SK-MEL-5 (cell line): ENCODE measurements around the gene PODNL1. TPM values are rescaled to one million over a fixed set of nuclear protein-coding genes. Genes with fewer than 3 reads are reported as not detected.

Source experiments
- DNase-seq: peaks from one replicate; pipeline ENCODE4 v3.0.0-alpha.2; 2016; ENCODE audit warnings: low read depth, low spot score
- in situ Hi-C: cut with HindIII; loops from 2 replicates; pipeline ENCODE4 v1.10.0; 2016; ENCODE audit warnings: low sequenced_read_pairs, high pct_unique_total_duplicates, low pct_unique_long_range_greater_than_20kb
- total RNA-seq: library from RNA; depleted of rRNA; stranded (reverse); fragments of >200 nt; shearing (Covaris generic); gene quantifications from 2 replicates; pipeline ENCODE4 v1.2.3, GENCODE V29; 2014

PODNL1 gene
- total RNA-seq, 1 experiment from 2014 or later, result not detected

DNA sequence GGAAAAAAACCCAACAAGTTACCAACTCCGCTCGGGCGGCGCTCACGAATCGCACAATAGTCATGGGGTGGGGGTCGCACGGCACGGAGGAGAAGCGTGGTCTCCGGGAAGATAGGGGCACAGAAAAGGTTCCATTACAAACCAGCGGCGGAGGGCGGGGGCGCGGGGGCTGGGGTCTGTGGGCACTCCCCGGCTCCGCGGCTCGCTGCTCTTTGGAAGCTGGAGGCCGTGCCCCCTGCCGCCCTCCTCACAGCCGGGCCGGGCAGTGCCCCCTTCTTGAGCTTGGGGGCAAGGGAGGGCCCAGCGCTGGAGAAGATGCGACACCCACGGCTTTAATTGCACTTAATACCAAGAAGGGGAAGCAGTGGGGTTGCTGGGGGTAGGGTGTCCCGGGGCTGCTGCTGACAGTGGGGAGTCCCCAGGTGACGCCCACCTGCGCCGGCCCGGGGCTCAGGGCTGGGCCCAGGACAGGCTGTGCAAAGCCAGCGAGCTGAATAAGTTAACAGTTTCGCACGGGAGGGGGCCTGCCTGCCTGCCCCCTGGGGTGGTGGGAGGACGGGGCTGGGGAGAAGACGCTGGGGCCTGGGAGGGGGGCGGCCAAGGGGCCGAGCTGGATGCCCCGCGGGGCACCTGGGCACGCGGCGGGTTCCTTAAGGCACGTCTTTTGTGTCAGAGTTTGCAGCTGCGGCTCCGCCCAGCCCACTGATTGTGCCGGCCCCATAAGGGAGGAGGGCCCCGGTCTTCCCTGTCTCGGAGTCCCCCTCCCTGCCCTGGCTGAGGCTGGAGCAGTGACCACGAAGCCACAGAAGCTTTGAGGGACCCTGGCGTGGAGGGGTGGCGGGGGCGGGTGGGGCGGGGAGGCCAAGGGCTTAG is 23.8 kb upstream of the PODNL1 start:
- in situ Hi-C loops, result no loop called here
- DNase-seq, result no peak

DNA sequence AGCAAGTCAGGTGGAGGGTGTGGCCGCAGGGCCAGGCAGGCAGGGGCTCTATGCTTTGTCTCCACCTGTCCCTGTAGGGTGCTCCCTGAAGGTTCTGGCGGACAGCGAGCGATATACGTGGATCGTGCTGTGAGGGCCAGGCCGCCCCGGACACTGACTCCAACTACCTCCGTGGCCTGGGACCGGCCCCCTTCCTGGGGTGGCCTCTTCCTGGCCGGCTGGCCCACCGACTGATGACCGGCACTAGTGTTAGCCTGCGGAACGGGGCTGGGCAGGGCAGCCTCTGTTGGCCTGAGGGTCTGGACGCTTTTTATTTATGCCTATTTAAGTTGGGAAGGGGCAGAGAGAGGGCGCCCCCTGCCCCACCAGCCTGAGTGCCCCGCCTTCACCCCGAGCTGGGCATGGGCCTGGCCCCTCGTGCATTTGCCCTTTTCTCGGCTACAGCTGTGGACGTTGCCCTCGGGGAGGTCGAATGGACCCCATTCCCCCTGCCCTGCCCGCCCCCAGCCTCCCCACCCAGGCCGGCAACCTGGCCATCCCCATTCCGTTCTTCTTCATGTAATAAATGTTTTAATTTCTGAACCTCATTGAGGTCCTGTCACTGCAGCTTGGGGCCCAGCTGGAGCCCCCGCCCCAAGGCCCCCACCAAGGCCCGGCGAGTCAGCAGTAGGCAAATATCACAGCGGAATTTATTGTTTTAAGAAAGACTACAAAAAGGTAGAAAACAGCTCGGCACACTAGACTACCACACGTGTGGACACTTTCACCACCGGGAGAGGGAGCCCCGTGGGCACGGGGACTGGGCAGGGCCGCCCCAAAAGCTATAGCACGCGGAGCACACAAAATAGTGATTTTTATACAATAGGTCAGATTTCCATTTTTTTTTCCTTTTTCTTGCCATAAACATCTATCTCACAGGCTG is 22.9 kb upstream of the PODNL1 start:
- in situ Hi-C loops, result no loop called here
- DNase-seq, result no peak

- DNase-seq, result peak; percentile 9
- in situ Hi-C loops, result no loop called here
These were observed 22.0 kb upstream of the PODNL1 start for GRCh38 chr19:13959962-13960862.

GRCh38 chr19:13959141-13959961 is 21.1 kb upstream of the PODNL1 start:
- in situ Hi-C loops, result no loop called here
- no peak for DNase-seq

DNA sequence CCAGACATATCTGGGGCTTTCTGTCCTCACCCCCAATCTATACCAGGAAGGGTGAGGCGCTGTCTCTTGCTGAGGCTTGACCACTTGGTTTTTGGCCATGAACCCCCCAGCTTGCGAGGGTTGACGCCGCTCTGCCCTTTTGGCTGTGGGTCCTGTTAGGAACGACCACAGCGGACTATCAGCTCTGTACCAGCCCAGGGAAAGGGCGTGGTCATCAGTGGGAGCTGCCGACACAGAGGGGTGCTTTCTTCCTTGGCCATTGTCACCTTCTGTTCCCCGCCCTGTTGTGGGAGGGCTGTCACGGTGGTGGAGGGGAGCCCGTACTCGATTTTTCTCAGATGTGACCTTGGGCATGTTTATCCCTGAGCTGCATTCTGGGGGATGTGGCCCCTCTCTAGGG is 19.8 kb upstream of the PODNL1 start:
- in situ Hi-C loops, result no loop called here
- DNase-seq, result no peak

DNA sequence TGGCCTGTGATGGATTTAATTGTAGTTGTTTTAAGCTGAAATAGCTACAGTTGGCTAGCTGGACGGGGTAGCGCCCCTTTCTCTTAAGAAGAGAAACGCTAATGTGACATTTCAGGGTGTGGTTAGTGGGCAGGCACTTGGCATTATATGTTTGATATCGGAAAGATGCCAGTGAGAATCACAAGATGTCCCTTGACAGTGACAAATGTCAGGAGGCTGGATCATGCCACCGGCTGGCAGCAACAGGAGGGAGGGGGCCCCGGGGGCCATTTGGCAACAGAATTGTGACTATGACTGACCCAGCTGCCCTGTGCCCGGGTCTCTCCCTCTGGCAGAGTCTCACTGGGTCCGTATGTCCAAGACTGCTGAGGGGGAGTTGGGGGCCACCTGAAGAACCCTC is 18.8 kb upstream of the PODNL1 start:
- in situ Hi-C loops, result no loop called here
- DNase-seq, result no peak

DNA sequence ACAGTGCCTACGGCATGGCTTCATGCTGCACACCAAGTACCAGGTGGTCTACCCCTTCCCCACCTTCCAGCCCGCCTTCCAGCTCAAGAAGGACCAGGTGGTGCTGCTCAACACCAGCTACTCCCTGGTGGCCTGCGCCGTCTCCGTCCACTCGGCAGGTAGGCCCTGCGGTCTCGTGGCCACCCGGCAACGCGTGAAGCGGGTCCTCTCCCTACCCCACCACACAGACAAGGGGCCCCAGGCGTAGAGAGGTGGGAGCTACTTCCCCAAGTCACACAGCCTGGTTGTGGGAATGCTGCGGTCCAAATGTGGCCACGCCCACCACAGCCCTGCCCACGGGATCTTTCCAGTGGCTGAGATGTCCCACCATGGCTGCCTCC is 18.1 kb upstream of the PODNL1 start:
- peak; percentile 13 for DNase-seq
- in situ Hi-C loops, result no loop called here

DNA sequence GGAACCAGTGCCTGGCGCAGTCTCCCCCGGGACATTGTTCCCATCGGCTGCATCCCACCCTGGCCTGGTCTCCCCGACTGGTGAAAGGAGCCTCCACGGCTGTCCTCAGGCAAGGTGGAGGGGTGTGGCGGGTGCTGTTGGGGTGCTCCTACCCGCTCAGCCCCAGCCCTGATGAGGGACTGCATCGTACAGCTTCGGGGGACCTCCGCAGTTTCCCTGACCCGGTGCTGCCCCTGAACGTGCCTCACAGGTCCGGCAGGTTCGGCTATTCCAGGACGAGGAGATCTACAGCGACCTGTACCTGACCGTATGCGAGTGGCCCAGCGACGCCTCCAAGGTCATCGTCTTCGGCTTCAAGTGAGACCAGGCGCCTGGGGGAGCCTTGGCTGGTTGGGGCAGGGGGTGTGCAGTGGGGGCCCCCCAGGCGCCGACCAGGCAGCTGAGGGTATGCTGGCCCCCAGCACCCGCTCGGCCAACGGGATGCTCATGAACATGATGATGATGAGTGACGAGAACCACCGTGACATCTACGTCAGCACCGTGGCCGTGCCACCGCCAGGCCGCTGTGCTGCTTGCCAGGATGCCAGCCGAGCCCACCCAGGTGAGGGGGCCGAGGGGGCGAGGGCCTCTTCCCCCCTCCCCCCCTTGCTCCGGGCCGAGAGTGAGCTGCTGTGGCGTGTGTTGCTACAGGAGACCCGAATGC is 17.6 kb upstream of the PODNL1 start:
- no peak for DNase-seq
- in situ Hi-C loops, result no loop called here

DNA sequence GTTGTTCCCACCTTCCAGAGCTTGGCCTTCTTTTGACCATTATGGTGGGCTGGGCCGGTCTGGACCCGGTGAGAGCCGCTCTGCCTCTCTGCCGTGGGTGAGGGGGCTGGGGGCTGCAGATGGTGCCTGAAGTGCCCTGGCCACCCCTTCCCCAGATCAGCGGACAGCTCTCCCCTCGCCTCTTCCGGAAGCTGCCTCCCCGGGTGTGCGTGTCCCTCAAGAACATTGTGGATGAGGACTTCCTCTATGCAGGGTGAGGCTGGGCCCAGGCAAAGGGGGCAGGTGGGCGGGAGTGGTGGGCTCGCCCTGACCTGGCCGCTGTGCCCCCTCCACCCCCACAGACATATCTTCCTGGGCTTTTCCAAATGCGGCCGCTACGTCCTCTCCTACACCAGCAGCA is 16.0 kb upstream of the PODNL1 start:
- DNase-seq, result no peak
- in situ Hi-C loops, result no loop called here

DNA sequence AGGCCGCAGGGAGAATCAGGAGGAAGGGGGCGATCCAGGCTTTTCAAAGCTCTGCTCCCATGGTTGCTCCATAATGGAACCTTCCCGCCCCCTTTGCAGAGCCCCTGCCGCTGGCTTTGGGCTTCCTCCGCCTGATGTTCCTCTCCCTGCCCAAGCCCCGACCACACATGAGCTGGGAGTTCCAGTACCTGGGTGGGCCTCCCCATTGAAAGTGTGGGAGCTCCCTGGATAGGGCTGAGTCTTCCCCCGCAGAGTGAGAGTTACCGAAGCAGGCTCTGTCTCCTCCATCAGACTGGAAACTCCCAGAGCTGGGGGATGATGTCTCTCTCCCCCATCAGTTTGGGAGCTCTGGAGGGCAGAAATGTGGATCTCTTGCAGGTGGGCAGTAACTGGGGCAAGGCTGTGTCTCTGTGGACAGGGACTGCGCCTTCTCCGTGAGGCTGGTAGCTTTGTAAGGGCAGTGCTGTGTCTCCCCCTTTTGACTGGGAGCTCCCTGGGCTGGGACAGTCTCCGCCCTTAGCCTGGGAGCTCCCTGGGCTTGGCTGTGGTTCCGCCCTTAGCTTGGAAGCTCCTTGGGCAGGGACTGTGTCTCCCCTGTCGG is 14.8 kb upstream of the PODNL1 start:
- peak; percentile 6 for DNase-seq
- in situ Hi-C loops, result no loop called here

GRCh38 chr19:13952154-13952930 is 14.1 kb upstream of the PODNL1 start, which contains the start of gene DCAF15:
TSS of gene DCAF15 (plus strand) at chr19:13952509. CDS start at chr19:13952513, 4 bp downstream.
- in situ Hi-C loops, result no loop called here

DNA sequence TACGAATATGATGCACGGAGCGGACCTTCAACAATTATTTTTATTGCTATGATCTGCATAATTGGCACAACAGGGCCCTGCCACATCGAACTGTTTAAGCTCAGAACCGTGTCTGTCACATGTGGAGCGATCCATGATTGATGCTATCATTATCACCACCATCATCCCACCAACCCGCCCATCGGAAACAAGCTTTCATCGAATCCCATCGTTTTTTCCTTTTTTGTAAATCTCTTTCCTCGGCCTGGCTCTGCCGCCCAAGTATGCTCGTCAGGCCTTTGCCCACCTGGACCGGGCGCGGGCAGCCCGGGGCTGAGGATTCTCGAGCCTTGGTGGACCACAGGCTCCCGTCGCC is 13.6 kb upstream of the PODNL1 start:
- no peak for DNase-seq
- in situ Hi-C loops, result no loop called here

More at GRCh38 chr19:13952154-13952930, 14.1 kb upstream of the PODNL1 start, which contains the start of gene DCAF15:
- DNase-seq, result peak; percentile 98

GRCh38 chr19:13951043-13951442 is 12.8 kb upstream of the PODNL1 start:
- DNase-seq, result no peak
- in situ Hi-C loops, result no loop called here

DNA sequence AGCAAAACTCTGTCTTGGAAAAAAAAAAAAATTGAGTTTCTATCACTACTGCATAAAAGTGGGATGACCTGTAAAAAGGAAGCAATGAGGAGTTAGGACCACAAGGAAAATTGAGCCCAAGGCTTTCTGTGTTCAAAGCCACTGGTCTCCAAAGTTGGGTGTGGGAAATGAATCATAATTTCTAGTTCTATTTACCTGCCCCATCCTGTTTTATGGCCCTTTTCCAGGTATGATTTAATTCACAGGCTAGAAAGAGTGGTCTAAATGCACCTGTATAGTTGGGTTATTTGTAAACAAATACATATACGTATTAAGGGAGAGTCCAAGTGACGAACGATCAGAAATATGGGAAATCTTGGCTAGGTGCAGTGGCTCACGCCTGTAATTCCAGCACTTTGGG is 8.2 kb upstream of the PODNL1 start:
- in situ Hi-C loops, result no loop called here
- no peak for DNase-seq

GRCh38 chr19:13942023-13942684 is 3.9 kb upstream of the PODNL1 start:
- in situ Hi-C loops, result no loop called here

More at GRCh38 chr19:13942023-13942684, 3.9 kb upstream of the PODNL1 start:
- DNase-seq, result peak; percentile 25
